GM12878 (cell line): ENCODE measurements around the gene MFSD11. TPM values are rescaled to one million over a fixed set of nuclear protein-coding genes. Genes with fewer than 3 reads are reported as not detected.

Experiments used
- ATAC-seq: fragments of 200-7000 bp; cut with Tn5 transposase; 3 replicates; pipeline ENCODE4 v1.9.1; 2020; ENCODE audit warnings: mild to moderate bottlenecking, moderate library complexity
- BruUV-seq: library from RNA; stranded (reverse); fragments of 400-500 nt; replicated peaks from 2 replicates; lab custom pipeline; 2021; lab: Mats Ljungman, UMichigan
- CTCF ChIA-PET: fragments of 300-600 bp; sonication (Branson Sonifier 250); formaldehyde crosslinking; extraction: SDS; loops from one replicate; lab custom pipeline; 2021; ENCODE audit warnings: inconsistent platforms; lab: Yijun Ruan, JAX
- POLR2A ChIA-PET: fragments of 350-600 bp; formaldehyde crosslinking; extraction: SDS; loops from one replicate; lab custom pipeline; 2021; ENCODE audit warnings: inconsistent platforms; lab: Charles Lee
- RAD21 ChIA-PET: fragments of 300-600 bp; sonication (Branson Sonifier 250); formaldehyde crosslinking; loops from one replicate; lab custom pipeline; 2023; ENCODE audit warnings: antibody characterized with exemption; ENCODE audit not compliant: unreplicated experiment; lab: Charles Lee
- SMC1A ChIA-PET: fragments of 300-600 bp; sonication (Branson Sonifier 250); formaldehyde crosslinking; loops from one replicate; lab custom pipeline; 2023; ENCODE audit not compliant: unreplicated experiment, uncharacterized antibody; lab: Charles Lee
- DNase-seq: peaks from one replicate; pipeline ENCODE4 v3.0.0-alpha.2; 2011; ENCODE audit warnings: low read depth, low spot score
- FAIRE-seq: peaks from 3 replicates; lab custom pipeline; 2011; peaks lifted over from hg19 to GRCh38; lab: Jason Lieb, UNC
- H2AFZ ChIP-seq: 2 replicates; pipeline ENCODE4 v1.6.0; 2011; ENCODE audit warnings: low read depth, low read length, control low read depth; ENCODE audit not compliant: control insufficient read depth
- H3K27ac ChIP-seq: 2 replicates; pipeline ENCODE4 v1.5.1; 2011; ENCODE audit warnings: control low read depth; ENCODE audit not compliant: control insufficient read depth, insufficient read depth
- H3K27me3 ChIP-seq, 2 experiments: replicated peaks in 1 of 2; 2 replicates each; pipeline versions ENCODE4 v1.6.0 to v1.6.1; 2011; ENCODE audit warnings: low read length in 1 of 2; ENCODE audit not compliant: control insufficient read depth in 2 of 2, insufficient read depth in 2 of 2
- H3K36me3 ChIP-seq, 2 experiments: 2 replicates each; pipeline ENCODE4 v1.5.1; 2011; ENCODE audit warnings: low read length in 1 of 2; ENCODE audit not compliant: control insufficient read depth in 2 of 2, insufficient read depth in 2 of 2
- H3K4me1 ChIP-seq: 2 replicates; pipeline ENCODE4 v1.6.1; 2011; ENCODE audit warnings: mild to moderate bottlenecking, low read length, moderate library complexity, mixed read lengths; ENCODE audit not compliant: control insufficient read depth, insufficient read depth
- H3K4me2 ChIP-seq: 2 replicates; pipeline ENCODE4 v1.6.0; 2011; ENCODE audit warnings: control low read depth; ENCODE audit not compliant: control insufficient read depth, insufficient read depth
- H3K4me3 ChIP-seq: fragments of 200-600 bp; sonication (generic); 2 replicates; pipeline ENCODE4 v1.5.1; 2016
- H3K79me2 ChIP-seq: 2 replicates; pipeline ENCODE4 v1.6.0; 2011; ENCODE audit warnings: low read length; ENCODE audit not compliant: control insufficient read depth, insufficient read depth
- H3K9ac ChIP-seq: 2 replicates; pipeline ENCODE4 v1.8.0; 2011; ENCODE audit warnings: low read length, control low read depth, mixed read lengths; ENCODE audit not compliant: control insufficient read depth, insufficient read depth
- H3K9me3 ChIP-seq: replicated peaks from 3 replicates; pipeline ENCODE4 v1.5.1; 2011; ENCODE audit warnings: mild to moderate bottlenecking, low read length; ENCODE audit not compliant: control insufficient read depth, insufficient read depth
- H4K20me1 ChIP-seq: 2 replicates; pipeline ENCODE4 v1.6.0; 2011; ENCODE audit not compliant: control insufficient read depth, insufficient read depth
- CHD1 ChIP-seq: IDR thresholded peaks from 2 replicates; pipeline ENCODE4 v1.6.1; 2012; ENCODE audit warnings: low read depth, low read length, improper control_type of control experiment
- E2F8 ChIP-seq: fragments of 450-650 bp; IDR thresholded peaks from 2 replicates; pipeline ENCODE4 v1.6.1; 2018; ENCODE audit warnings: mild to moderate bottlenecking, low read depth, moderate library complexity; ENCODE audit not compliant: partially characterized antibody
- EGR1 ChIP-seq, 2 experiments: IDR thresholded peaks; 1 replicate in 1 of 2; 2 replicates in 1 of 2; pipeline ENCODE4 v1.6.1; 2011 to 2012; ENCODE audit warnings: low read depth in 2 of 2, low read length in 2 of 2, borderline replicate concordance in 1 of 2, mild to moderate bottlenecking in 1 of 2, moderate library complexity in 1 of 2
- FOXM1 ChIP-seq: IDR thresholded peaks from 2 replicates; pipeline ENCODE4 v1.6.1; 2012; ENCODE audit warnings: low read depth, mild to moderate bottlenecking, inconsistent platforms, low read length, moderate library complexity
- HDGF ChIP-seq: fragments of 450-650 bp; IDR thresholded peaks from 2 replicates; pipeline ENCODE4 v1.6.1; 2016; ENCODE audit warnings: antibody characterized with exemption
- KDM1A ChIP-seq: fragments of 200-600 bp; sonication (generic); IDR thresholded peaks from 2 replicates; pipeline ENCODE4 v1.6.1; 2016; ENCODE audit warnings: borderline replicate concordance
- RUNX3 ChIP-seq: IDR thresholded peaks from 2 replicates; pipeline ENCODE4 v1.6.1; 2012; ENCODE audit warnings: low read length, inconsistent platforms
- TARDBP ChIP-seq: IDR thresholded peaks from 2 replicates; pipeline ENCODE4 v1.6.1; 2016; ENCODE audit warnings: borderline replicate concordance
- WGBS: methylation state at CpG from one replicate; pipeline ENCODE4 v1.1.6; 2016; ENCODE audit warnings: low lambda C conversion rate; ENCODE audit not compliant: insufficient replicate concordance, insufficient coverage; ENCODE audit errors: missing lambda C conversion rate; 5-methylcytosine and 5-hydroxymethylcytosine counted together
- in situ Hi-C: fragments of 300-500 bp; cut with MboI; formaldehyde crosslinking; loops from 9 replicates; pipeline ENCODE4 v1.14.3; 2018; ENCODE audit warnings: mixed read lengths
- intact Hi-C: fragments of 100-400 bp; cut with micrococcal nuclease; formaldehyde crosslinking; loops from one replicate; pipeline ENCODE4 v1.14.2; 2022; ENCODE audit not compliant: unreplicated experiment
- polyA plus RNA-seq, 11 experiments: library from polyadenylated mRNA; depleted of rRNA in 4 of 11; unstranded in 6 of 11; stranded (reverse) in 5 of 11; fragments of >200 nt; fragmentation: Nextera tagmentation in 4 of 11; fragmentation: Illumina TruSeq in 1 of 11; extraction: Ambion mirVana in 4 of 11; extraction: Trizol in 1 of 11; gene quantifications; 1 replicate in 1 of 11; 2 replicates in 10 of 11; pipeline versions ENCODE4 v1.2.1 to v1.2.3, GENCODE V29; 2011 to 2016; ENCODE audit warnings: inconsistent platforms in 2 of 11, missing spikeins in 2 of 11, low read depth in 1 of 11
- total RNA-seq, 4 experiments: library from RNA; depleted of rRNA in 3 of 4; stranded (reverse); fragments of >200 nt in 3 of 4; fragmentation: Illumina TruSeq in 1 of 4; extraction: Trizol in 1 of 4; gene quantifications; 2 replicates each; pipeline versions ENCODE4 v1.2.1 to v1.2.3, GENCODE V29; 2013 to 2021
- TF ChIP-seq, protein P1 (sequence below): fragments of 450-650 bp; IDR thresholded peaks from 2 replicates; pipeline ENCODE4 v1.6.1; 2017; ENCODE audit warnings: low read depth, mild to moderate bottlenecking, moderate library complexity

Gene MFSD11
- total and polyA plus RNA-seq, 10 of the 15 experiments (the other 5 are each of a cell fraction or from before 2014, with no cell fraction given), result 11.0 to 19.4 (median 15.5) TPM

- no peak for DNase-seq
- intact Hi-C loops, result no loop called here
- RAD21 ChIA-PET, result no interaction called here
- H3K79me2 ChIP-seq, result no peaks in the 10 kb centered on the region
- no peaks in the 10 kb centered on the region; a peak in 2 of 4 replicates for H3K27me3 ChIP-seq
- TF ChIP-seq HDGF (no peak), RUNX3 (no peak), EGR1 (IDR thresholded peaks at IDR 0.05; ENCODE audit: borderline replicate concordance in 1 of 2, low read depth in 2 of 2, low read length in 2 of 2) (no peak), KDM1A (no peak), TARDBP (no peak), E2F8 (no peak), CHD1 (no peak), FOXM1 (no peak)
- TF ChIP-seq, protein P1, sequence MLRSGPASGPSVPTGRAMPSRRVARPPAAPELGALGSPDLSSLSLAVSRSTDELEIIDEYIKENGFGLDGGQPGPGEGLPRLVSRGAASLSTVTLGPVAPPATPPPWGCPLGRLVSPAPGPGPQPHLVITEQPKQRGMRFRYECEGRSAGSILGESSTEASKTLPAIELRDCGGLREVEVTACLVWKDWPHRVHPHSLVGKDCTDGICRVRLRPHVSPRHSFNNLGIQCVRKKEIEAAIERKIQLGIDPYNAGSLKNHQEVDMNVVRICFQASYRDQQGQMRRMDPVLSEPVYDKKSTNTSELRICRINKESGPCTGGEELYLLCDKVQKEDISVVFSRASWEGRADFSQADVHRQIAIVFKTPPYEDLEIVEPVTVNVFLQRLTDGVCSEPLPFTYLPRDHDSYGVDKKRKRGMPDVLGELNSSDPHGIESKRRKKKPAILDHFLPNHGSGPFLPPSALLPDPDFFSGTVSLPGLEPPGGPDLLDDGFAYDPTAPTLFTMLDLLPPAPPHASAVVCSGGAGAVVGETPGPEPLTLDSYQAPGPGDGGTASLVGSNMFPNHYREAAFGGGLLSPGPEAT, result no peak
- TF ChIP-seq, all 136 proteins: peak for 0
- in situ Hi-C loops, result no loop called here
- no peak overlapping the region for H2AFZ ChIP-seq
- FAIRE-seq (no peak), ATAC-seq (no peak)
- SMC1A ChIA-PET, result no interaction called here
- no peak overlapping the region for H3K4me3 ChIP-seq
- no peaks in the 10 kb centered on the region for H4K20me1 ChIP-seq
- no TSS peak for BruUV-seq
- no peak overlapping the region for H3K27ac ChIP-seq
- no peak overlapping the region for H3K4me2 ChIP-seq
- H3K9me3 ChIP-seq, result no peaks in the 10 kb centered on the region
- H3K36me3 ChIP-seq, result no peaks in the 10 kb centered on the region
- H3K4me1 ChIP-seq, result no peaks in the 10 kb centered on the region
- WGBS, result 44% methylated on average over 4 of the region's 4 CpGs
- no peak overlapping the region for H3K9ac ChIP-seq
- CTCF ChIA-PET, result no interaction called here
- POLR2A ChIA-PET, result interaction anchor here (1.1 kb wide), 1 partner anchor 9 kb away, joined by 3 read pairs; no protein-coding TSS in a partner anchor
Observed at GRCh38 chr17:76704805-76705204, 33.1 kb upstream of the MFSD11 start.
